Measurements from ENCODE around the gene ZNHIT3.
"Not testable (repeated sequence)": the region's sequence is repeated elsewhere in the genome, so short reads cannot be mapped to it uniquely, and the experiment has no call there.

DNA sequence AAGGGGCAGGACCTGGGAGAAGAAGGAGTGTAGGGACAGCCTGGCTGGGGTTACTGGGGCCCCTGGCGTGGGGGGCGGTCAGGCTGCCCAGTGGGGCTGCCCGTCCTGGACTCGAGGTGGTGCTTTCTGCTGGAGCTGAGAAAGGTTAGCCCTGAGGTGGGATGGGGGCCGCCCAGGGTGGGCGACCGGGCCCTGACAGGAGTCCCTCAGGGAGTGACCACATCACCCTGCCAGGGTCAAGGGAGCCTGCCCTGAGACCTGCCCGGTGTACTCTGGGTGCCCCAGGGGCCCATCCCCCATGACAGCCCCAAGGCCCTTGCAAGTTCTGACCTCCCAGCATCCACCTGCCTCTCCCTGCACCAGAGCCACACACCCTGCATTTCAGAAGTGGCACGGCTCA is 28.8 kb upstream of the ZNHIT3 start:
- TF ChIP-seq, protein P1, sequence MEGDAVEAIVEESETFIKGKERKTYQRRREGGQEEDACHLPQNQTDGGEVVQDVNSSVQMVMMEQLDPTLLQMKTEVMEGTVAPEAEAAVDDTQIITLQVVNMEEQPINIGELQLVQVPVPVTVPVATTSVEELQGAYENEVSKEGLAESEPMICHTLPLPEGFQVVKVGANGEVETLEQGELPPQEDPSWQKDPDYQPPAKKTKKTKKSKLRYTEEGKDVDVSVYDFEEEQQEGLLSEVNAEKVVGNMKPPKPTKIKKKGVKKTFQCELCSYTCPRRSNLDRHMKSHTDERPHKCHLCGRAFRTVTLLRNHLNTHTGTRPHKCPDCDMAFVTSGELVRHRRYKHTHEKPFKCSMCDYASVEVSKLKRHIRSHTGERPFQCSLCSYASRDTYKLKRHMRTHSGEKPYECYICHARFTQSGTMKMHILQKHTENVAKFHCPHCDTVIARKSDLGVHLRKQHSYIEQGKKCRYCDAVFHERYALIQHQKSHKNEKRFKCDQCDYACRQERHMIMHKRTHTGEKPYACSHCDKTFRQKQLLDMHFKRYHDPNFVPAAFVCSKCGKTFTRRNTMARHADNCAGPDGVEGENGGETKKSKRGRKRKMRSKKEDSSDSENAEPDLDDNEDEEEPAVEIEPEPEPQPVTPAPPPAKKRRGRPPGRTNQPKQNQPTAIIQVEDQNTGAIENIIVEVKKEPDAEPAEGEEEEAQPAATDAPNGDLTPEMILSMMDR (conservative IDR thresholded peaks at IDR 0.05): not testable (repeated sequence)
- TF ChIP-seq EZH2 (IDR thresholded peaks at IDR 0.05; ENCODE audit: low read depth): not testable (repeated sequence)

All from PC-9 (cell line).